ES-I3 (cell line): ENCODE data around the gene COMTD1.
"Not testable (repeated sequence)": the region's sequence is repeated elsewhere in the genome, so short reads cannot be mapped to it uniquely, and the experiment has no call there.

Source experiments
- H3K36me3 ChIP-seq: 2 replicates; pipeline ENCODE4 v1.6.1; 2013; ENCODE audit warnings: mild to moderate bottlenecking, low read length, control low read depth, moderate library complexity; ENCODE audit not compliant: insufficient read depth
- H3K4me1 ChIP-seq: 2 replicates; pipeline ENCODE4 v1.6.1; 2013; ENCODE audit warnings: mild to moderate bottlenecking, control low read depth, low read length; ENCODE audit not compliant: insufficient read depth
- H3K9ac ChIP-seq: 2 replicates; pipeline ENCODE4 v1.6.1; 2013; ENCODE audit warnings: low read depth, mild to moderate bottlenecking, low read length, moderate library complexity
- H3K9me3 ChIP-seq: 2 replicates; pipeline ENCODE4 v1.6.1; 2013; ENCODE audit warnings: mild to moderate bottlenecking, low read length, moderate library complexity; ENCODE audit not compliant: control insufficient read depth, insufficient read depth

Gene COMTD1

GRCh38 chr10:75236178-75236825 is 545 bp upstream of the COMTD1 start:
- Histone ChIP-seq H3K9me3 (no peaks in the 10 kb centered on the region), H3K36me3 (peaks cover 14% of the 10 kb centered on the region), H3K9ac (no peak overlapping the region), H3K4me1 (peaks cover 7% of the 10 kb centered on the region; the same call in 1 of the 2 replicates)

- Histone ChIP-seq H3K36me3 (peaks cover 17% of the 10 kb centered on the region), H3K4me1 (peaks cover 7% of the 10 kb centered on the region; the same call in 1 of the 2 replicates), H3K9me3 (no peaks in the 10 kb centered on the region), H3K9ac (peak overlapping the region; percentile 38)
Measured at GRCh38 chr10:75234683-75235374, 928 bp downstream of the COMTD1 start.

GRCh38 chr10:75234017-75234682 is 1.6 kb downstream of the COMTD1 start:
- peaks cover 19% of the 10 kb centered on the region for H3K36me3 ChIP-seq
- H3K9ac ChIP-seq: peak overlapping the region; percentile 55
- peaks cover 7% of the 10 kb centered on the region; the same call in 1 of the 2 replicates for H3K4me1 ChIP-seq
- H3K9me3 ChIP-seq: no peaks in the 10 kb centered on the region

- H3K36me3 ChIP-seq: peaks cover 21% of the 10 kb centered on the region
- H3K9ac ChIP-seq: peak overlapping the region; percentile 55
- peaks cover 7% of the 10 kb centered on the region; the same call in 1 of the 2 replicates for H3K4me1 ChIP-seq
Measured at GRCh38 chr10:75233444-75234016, 2.2 kb downstream of the COMTD1 start.

GRCh38 chr10:75231672-75232581 is 3.8 kb downstream of the COMTD1 start:
- Histone ChIP-seq H3K9me3 (no peaks in the 10 kb centered on the region), H3K36me3 (peaks cover 21% of the 10 kb centered on the region), H3K4me1 (peaks cover 14% of the 10 kb centered on the region), H3K9ac (no peak overlapping the region)

More at GRCh38 chr10:75233444-75234016, 2.2 kb downstream of the COMTD1 start:
- no peaks in the 10 kb centered on the region for H3K9me3 ChIP-seq

GRCh38 chr10:75230600-75231038 is 5.1 kb downstream of the COMTD1 start:
- Histone ChIP-seq H3K9me3 (no peaks in the 10 kb centered on the region), H3K4me1 (peaks cover 27% of the 10 kb centered on the region), H3K36me3 (peaks cover 21% of the 10 kb centered on the region), H3K9ac (no peak overlapping the region)

- Histone ChIP-seq H3K36me3 (peaks cover 21% of the 10 kb centered on the region), H3K9ac (no peak overlapping the region), H3K4me1 (peaks cover 33% of the 10 kb centered on the region), H3K9me3 (no peaks in the 10 kb centered on the region)
Measured at GRCh38 chr10:75229971-75230370, 5.8 kb downstream of the COMTD1 start.

GRCh38 chr10:75228834-75229233 is 6.9 kb downstream of the COMTD1 start:
- Histone ChIP-seq H3K9ac (no peak overlapping the region), H3K36me3 (peaks cover 28% of the 10 kb centered on the region), H3K4me1 (peaks cover 45% of the 10 kb centered on the region), H3K9me3 (no peaks in the 10 kb centered on the region)

GRCh38 chr10:75228278-75228677 is 7.5 kb downstream of the COMTD1 start:
- Histone ChIP-seq H3K36me3 (peaks cover 32% of the 10 kb centered on the region), H3K4me1 (peaks cover 47% of the 10 kb centered on the region), H3K9ac (no peak overlapping the region), H3K9me3 (no peaks in the 10 kb centered on the region)

- Histone ChIP-seq H3K36me3 (peaks cover 34% of the 10 kb centered on the region), H3K9ac (no peak overlapping the region), H3K4me1 (peaks cover 57% of the 10 kb centered on the region)
Measured at GRCh38 chr10:75226656-75227055, 9.1 kb downstream of the COMTD1 start.

GRCh38 chr10:75226095-75226494 is 9.7 kb downstream of the COMTD1 start:
- no peaks in the 10 kb centered on the region; the same call in 1 of the 2 replicates for H3K9me3 ChIP-seq
- H3K4me1 ChIP-seq: peaks cover 57% of the 10 kb centered on the region
- no peak overlapping the region for H3K9ac ChIP-seq
- H3K36me3 ChIP-seq: peaks cover 28% of the 10 kb centered on the region

More at GRCh38 chr10:75226656-75227055, 9.1 kb downstream of the COMTD1 start:
- H3K9me3 ChIP-seq: no peaks in the 10 kb centered on the region; the same call in 1 of the 2 replicates

- Histone ChIP-seq H3K4me1 (peaks cover 57% of the 10 kb centered on the region), H3K36me3 (peaks cover 27% of the 10 kb centered on the region), H3K9me3 (no peaks in the 10 kb centered on the region; the same call in 1 of the 2 replicates), H3K9ac (peak overlapping the region; percentile 18; the same call in 1 of the 2 replicates)
Measured at GRCh38 chr10:75223507-75223906, 12.2 kb downstream of the COMTD1 start.

GRCh38 chr10:75221492-75221891 is 14.3 kb downstream of the COMTD1 start:
- not testable (repeated sequence) for H3K9me3 ChIP-seq, H3K9ac ChIP-seq
- peaks cover 44% of the 10 kb centered on the region for H3K36me3 ChIP-seq
- peaks cover 45% of the 10 kb centered on the region for H3K4me1 ChIP-seq
